SHP77 (cell line): ENCODE data around the gene AP3B1.

Experiments used
- DNase-seq, 2 experiments: peaks; one replicate each; lab custom pipeline; 2025; lab: John Stamatoyannopoulos, UW

Gene AP3B1, protein sequence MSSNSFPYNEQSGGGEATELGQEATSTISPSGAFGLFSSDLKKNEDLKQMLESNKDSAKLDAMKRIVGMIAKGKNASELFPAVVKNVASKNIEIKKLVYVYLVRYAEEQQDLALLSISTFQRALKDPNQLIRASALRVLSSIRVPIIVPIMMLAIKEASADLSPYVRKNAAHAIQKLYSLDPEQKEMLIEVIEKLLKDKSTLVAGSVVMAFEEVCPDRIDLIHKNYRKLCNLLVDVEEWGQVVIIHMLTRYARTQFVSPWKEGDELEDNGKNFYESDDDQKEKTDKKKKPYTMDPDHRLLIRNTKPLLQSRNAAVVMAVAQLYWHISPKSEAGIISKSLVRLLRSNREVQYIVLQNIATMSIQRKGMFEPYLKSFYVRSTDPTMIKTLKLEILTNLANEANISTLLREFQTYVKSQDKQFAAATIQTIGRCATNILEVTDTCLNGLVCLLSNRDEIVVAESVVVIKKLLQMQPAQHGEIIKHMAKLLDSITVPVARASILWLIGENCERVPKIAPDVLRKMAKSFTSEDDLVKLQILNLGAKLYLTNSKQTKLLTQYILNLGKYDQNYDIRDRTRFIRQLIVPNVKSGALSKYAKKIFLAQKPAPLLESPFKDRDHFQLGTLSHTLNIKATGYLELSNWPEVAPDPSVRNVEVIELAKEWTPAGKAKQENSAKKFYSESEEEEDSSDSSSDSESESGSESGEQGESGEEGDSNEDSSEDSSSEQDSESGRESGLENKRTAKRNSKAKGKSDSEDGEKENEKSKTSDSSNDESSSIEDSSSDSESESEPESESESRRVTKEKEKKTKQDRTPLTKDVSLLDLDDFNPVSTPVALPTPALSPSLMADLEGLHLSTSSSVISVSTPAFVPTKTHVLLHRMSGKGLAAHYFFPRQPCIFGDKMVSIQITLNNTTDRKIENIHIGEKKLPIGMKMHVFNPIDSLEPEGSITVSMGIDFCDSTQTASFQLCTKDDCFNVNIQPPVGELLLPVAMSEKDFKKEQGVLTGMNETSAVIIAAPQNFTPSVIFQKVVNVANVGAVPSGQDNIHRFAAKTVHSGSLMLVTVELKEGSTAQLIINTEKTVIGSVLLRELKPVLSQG

DNA sequence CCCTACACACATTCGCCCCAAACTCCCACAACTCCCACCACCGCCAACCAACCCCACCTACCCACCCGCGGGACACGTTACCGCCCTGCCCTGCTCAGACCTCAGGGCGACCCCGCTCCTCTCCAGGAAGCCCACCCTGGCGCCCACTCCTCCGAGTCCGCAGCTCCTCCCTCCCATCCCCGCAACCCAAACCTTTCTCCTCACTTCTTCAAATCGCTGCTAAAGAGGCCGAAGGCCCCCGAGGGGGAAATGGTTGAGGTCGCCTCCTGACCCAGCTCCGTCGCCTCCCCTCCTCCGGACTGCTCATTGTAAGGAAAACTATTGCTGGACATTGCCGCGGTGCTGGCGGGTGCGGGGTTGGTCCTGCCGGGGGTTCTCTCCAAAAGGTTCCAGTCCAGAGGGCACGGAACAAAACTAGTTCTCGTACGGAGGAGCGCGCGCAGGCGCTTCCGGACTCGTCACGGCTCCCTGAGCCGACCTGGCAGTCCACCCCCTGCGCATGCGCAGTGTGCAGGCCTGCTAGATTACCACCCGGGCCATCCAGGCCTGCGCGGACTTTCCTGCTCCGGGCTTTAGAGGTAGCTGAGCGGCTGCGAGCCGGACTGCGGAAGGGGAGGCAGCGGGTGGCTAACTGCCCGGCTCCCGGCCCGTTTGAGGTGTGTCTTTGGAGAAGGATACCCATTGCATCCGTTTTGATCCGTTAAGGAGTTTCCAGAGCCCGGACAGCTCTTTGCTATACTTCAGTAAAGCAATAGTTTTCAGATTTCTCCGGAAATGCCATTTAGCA, at the start of gene AP3B1:
AP3B1 (minus strand) TSS at position 451 of the 787 bp plus-strand sequence; CDS start at position 332, 119 bp downstream.
- peak; percentile 96 to 99 for DNase-seq

DNA sequence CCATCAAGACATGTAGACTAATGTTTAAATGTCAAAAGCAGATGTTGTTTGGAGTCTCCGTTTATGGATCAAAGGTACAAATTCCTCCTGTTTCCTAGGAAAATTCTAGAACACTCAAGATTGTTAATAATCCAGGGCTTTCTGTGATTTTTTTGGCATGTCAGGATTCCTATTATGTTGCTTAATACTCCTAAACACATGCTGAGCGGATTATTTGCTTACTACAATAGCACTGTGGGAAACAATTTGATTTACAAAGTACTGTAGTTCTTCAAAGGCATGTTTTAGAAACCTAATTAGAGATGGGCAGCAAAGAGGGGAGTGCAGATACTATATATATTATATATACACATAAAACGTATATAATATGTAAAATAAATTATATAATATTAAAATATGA, 46.9 kb upstream of the AP3B1 start:
- no peak for DNase-seq

DNA sequence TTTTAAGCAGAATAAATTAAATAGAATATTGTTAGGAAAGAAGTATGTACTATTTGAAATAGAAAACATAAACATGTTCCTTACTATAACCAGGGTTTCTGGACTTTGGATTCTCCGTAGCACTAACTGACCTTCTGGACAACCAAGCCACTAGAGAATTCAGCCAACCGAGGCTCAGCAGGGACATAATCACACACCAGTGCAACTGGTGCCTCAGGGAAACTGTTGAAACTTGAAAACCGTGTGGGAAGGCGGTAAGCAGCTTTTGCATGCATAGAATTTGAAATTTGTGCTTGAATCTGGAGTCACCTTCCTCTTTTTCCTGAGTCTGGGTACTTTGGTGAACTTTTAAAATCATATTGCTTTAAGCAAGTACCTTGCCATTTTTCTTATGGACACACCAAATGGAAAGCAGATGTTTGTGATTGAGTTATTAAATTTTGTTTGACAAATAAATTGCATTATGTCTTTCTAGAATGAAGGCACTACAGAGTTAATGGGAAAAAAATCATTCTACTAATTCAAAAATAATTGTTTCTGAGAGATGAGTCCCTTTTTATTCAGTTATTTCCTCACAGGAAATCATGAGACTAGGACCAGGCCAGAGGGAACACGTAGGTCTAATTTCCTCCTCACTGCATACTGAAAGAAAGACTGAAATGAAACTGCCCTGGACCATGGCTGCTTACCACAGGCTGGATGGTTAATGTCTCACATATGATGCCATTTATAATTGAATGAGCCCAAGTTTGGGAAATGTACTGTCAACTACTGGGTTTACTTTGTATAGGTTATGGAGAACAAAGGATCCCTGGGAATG, 45.3 kb upstream of the AP3B1 start:
- DNase-seq = no peak

DNA sequence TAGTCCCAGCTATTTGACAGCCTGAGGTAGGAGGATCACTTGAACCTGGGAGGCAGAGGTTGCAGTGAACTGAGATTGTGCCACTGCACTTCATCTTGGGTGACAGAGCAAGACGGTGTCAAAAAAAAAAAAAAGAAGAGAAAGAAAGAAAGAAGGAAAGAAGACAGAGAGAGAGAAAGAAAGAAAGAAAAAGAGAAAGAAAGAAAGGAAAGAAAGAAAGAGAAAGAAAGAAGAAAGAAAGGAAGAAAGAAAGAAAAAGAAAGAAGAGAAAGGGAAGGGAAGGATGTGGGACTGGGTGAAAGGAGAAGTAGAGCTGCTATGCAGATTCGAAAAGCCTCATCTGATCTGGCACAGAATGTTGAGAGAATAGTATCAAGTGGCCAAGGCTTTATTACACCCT, 42.2 kb upstream of the AP3B1 start:
- no peak for DNase-seq

DNA sequence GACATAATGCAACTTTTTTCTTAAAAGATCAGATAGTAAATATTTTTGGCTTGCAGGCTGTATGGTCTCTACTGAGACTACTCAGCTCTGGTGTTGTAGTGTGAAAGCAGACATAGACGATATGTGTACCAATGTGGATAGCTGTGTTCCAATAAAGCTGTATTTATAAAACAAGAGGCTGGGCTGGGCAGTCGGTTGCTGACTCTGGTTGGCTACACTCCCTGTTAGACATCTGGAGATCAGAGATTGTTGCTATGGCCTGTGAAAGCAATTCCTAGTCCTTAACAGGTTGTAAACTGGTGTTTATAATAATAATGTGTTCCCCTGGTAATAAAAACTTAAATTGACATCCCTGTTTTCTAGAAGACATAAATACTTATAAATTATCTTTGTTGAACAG, 41.5 kb upstream of the AP3B1 start:
- DNase-seq = no peak

DNA sequence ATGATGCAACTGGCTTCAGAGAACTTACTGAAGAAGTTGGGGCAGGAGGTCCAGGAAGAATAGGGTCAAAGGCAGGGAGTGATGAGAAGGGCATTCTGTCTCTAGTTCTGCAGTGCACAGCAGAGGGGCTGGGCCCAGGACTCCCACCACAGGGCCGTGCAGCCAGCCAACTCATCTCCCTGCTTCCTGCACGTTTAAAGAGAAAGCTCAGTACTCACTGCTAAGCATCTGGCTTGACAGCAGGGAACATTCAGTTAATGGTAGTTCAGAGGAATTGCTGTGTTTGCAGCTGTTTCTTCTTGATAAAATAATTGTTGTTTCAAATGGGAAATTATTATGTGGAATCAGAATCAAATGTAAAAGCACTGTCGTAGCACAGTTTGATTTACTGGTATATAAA, 40.3 kb upstream of the AP3B1 start:
- DNase-seq = no peak

DNA sequence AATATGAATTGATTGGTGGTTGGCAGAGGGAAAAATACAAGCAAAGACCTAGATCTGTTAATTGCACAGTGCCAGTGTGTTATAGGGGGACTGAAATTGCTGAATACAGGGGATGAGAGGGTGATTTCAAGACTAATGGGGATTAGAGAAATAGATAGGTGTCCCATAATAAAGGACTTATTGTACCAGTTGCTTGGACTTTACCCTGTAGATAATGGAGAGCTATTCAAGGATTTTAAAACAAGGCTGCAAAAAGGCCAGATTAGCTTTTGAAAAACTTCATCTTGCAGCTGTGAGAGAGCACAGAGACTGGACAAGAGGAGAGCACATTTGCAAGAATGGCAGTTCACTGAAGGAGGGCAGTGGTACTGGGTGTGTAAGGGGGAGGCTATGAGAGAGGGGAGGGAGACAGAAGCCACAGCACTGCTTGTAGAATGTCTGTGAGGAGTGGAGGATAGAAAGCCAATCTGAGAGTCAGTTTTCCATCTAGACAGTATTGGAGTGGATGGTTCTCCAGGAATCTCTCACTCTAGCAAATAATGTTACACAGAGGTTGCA, 37.1 kb upstream of the AP3B1 start:
- no peak for DNase-seq

DNA sequence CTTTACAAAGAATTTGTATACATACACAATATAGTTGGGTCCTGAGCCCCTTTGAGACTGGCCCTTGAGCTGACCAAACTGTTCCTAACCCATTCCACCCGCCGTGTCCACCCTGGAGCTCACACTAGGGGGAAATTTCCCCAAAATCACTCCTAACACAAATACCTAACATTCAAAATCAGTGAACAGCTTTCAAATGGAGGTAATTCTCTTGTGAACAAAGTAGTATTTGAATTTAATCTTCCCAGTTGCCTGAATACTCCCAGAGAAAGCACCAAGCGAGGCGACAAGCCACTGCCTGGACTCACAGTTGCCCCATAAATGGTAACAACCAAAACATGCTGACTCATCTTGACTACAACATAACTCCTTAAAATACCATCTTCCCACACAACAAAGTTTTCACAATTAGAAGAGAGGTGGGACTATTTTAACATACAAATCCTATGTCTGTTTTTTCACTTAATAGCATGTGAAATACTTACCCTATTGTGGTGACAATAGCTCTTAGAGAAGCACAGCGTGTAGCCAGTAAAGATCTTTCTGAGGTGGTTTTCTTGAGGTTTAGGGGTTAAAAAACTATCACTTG, 34.2 kb upstream of the AP3B1 start:
- DNase-seq = no peak

DNA sequence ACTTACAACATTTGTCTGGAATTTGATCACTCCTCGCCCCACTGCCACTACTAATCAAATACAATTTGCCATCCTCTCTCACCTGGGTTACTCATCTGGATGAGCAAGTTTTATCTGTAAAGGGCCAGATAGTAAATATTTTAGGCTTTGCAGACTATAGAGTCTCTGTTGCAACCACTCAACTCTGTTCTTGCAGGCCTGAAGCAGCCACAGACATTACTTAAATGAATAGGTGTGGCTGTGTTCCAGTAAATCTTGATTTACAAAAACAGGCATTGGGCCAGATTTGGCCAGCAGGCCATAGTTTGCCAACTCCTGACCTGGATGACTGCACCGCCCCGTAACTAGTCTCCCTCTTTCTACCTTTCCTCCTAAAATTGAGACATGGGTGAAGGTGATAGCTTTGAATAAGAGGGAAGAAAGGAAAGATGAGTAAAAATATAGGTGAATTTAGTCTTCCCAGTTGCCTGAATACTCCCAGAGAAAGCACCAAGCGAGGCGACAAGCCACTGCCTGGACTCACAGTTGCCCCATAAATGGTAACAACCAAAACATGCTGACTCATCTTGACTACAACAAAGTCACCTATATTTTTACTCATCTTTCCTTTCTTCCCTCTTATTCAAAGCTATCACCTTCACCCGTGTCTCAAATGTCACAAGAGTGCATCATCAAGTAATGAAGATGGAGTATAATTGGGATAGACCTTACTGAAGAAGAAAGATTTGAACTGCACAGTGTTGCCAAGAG, 33.4 kb upstream of the AP3B1 start:
- no peak for DNase-seq

DNA sequence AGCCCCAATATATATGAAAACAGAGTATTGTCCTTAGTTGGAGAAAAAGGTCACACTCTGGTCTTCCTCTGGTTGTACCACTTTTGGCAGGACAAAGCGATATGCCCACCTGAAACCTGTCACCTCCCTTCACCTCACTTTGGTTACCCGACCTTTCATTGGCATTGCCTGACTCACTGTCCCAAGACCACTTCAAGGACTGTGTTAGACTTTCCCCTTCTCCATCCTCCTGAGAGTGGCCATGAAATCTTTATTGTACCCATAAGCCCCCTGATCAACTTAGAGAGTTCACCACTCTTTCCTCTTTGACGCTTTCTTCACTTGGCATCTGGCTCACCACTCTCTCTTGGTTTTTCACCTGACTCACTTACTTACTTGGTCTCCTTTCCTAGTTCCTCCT, 32.4 kb upstream of the AP3B1 start:
- no peak for DNase-seq

DNA sequence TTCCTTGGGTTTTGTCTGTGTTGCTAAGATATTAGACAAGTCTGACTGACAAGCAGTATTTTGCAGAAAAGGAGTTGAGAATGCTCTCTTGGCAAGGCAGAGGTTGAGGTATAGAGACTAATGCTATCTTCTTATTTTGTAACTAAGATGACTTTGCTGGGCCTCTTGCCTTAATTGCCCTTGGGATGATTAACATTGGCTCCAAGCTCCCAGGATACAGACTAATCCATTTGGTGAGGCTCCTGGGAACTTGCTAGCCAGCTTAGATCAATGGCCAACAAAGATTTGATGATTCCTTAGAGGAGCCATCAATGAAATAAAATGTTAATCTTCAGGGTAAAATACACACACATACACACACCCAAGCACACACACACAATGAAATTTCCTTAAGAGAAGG, 28.7 kb upstream of the AP3B1 start:
- DNase-seq = no peak

DNA sequence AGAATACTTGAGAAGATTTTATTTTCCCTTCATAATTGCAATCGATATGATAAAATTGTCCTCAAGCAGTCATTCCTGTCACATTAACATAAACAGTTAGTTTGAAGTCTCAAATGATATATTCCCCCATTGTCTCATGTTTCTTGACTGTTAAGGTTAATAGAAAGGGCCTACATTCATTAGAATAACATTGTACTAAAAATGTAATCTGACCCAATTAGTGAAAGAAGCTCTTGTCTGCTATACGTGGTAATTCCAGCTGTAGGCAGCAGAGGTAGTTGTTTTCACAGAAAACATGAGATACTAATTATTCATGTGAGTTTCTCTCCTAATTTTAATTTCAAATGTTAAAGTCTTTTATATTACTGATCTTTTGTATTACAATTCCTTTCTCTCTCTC, 25.9 kb upstream of the AP3B1 start:
- DNase-seq = peak in 1 of 2 experiments; percentile 4

DNA sequence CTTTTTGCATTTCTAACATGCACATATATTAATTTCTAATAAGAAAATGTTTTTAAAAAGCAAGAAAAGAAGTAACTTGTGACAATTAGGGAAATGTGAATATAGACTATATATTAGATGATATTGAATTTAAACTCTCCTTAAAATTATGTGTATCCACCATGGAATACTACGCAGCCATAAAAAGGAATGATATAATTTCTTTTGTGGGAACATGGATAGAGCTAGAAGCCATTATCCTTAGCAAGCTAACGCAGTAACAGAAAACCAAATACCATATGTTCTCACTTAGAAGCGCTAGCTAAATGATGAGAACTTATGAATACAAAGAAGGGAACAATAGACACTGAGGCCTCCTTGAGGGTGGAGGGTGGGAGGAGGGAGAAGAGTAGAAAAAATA, 23.8 kb upstream of the AP3B1 start:
- no peak for DNase-seq

DNA sequence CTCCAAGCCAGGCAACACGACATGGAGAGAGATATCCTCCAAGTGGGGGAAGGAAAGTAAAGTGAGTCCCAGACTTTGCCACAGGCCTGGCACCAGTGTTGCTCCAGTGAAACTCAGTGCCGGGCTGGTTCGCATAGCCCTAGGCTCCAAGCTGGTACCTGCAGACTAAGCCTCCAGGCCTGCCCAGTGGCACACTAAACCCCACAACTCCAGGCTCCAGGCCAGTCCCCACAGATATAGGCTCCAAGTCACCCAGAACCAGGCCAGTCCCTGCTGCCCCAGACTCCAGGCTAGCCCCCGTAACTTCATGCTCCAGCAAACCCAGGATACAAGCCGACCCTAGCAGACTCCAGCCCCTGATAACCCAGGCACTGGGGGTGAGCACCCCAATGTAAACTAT, 23.0 kb upstream of the AP3B1 start:
- DNase-seq = no peak

DNA sequence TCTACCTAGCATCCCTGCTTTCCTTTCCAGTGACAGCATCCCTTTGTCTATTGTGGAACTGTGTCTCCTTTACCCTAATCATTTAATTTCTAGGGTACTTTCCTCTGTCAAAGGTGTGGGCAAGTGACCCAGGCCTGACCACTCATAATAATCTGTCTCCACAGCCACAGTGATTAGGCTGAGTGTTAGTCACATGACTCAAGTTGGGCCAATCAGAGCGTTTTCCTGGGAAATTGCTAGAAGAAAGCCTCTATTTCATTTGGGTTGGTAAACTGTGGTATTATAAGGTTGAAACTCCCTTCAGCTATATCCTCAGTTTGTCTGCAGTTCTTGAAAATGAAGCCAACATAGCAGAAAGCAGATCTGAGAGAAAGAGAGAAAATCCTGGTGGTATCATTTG, 14.2 kb upstream of the AP3B1 start:
- DNase-seq = no peak

DNA sequence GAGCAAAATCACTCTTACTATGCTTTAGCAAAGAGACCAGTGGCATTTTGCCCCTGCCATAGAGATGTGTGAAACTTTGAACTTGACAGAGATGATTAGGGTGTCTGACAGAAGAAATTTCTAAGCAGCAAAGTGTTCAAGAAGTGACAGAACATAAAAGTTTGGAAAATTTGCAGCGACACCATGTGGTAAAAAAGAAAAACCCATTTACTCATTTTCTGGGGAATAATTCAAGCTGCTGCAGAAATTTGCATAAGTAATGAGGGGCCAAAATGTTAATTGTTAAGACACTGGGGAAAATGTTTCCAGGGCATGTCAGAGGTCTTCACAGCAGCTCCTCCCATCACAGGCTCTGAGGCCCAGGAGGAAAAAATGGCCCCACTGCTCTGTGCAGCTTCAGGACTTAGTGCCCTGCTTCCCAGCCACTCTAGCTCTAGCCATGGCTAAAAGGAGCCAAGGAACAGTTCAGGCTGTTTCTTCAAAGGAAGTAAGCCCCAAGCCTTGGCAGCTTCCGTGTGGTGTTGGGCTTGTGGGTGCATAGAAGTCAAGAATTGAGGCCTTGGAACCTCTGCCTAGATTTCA, 6.1 kb upstream of the AP3B1 start:
- DNase-seq = no peak

DNA sequence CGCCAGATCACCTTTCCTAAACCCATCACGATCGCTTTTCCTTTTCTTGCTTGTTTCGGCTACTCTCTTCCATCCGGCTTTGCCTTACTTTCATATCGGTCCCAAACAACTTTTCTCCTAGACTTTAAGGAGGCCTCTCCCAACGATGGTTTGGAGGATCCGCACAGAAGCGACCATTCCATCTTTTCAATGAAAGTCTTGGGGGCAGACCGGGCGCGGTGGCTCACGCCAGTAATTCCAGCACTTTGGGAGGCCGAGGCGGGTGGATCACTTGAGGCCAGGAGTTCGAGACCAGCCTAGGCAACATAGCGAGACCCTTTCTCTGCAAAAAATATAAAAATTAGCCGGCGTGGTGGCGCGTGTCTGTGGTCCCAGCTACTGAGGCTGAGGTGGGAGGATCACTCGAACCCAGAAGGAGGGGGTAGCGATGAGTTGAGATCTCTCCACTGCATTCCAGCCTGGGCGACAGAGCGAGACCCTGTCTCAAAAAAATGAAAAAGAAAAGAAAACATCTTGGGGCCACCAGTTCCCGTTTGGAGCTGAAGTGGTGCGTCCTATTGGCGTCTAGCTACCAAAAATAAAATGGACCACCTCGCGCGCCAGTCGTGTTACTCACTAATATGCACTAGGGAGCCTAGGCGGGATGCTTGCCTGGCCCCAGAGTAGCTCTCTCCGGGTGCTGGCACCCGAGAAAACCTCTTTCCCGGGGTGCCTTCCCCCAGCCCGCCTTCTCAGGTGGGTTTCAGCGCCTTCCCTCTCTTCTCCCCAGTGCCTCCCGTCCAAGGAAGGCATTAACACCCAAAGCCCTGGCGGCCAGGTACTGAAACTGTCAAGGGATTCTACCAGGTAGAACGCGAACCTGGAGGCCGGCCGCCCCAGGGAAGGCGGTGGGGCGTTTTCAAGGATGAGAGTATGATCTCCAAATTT, 800 bp upstream of the AP3B1 start:
- DNase-seq = peak; percentile 19 to 45

DNA sequence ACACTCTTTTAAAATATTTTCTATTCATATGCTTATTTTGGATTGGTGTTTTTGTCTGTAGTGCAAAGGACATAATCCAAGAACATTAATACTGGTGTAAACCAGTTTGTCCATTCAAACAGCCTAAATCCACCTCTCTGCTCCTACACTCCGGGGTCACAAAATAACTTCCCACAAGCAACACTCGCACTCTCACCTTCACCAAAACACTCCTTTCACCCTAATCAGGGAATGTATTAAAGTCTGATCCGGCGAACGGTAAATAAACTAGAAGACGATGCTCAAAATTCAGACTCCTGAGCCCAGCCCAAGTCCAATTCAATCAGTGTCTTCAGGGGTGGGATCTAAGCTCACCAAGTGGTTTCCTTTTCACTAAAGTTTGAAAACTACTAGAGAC, 649 bp downstream of the AP3B1 start:
- DNase-seq = no peak
